SK-N-DZ (cell line): ENCODE data around the gene DIAPH2.

Source experiments
- DNase-seq: peaks from one replicate; pipeline ENCODE4 v3.0.0-alpha.2; 2015; ENCODE audit warnings: low spot score

The DIAPH2 gene

GRCh38 chrX:97563531-97564133 is 879.0 kb downstream of the DIAPH2 start:
- no peak for DNase-seq

DNA sequence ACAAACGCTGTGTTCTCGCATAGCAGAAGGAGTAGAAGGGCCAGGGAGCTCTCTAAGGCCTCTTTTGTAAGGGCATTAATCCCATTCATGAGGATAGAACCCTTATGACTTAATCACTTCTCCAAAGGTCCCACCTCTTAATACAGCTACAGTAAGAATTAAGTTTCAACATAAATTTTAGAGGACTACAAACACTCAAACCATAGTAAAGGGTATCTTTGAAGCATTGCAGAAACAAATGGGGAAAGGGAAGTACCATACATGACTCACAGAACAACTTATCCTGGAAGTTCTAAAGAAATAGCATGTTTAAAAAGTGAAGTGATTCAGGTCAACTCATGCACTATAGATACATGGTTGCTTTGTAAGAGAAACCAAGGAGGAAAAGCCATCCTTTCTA is 879.9 kb downstream of the DIAPH2 start:
- DNase-seq, result no peak

GRCh38 chrX:97587171-97587570 is 902.5 kb downstream of the DIAPH2 start:
- no peak for DNase-seq

GRCh38 chrX:97594646-97595224 is 910.1 kb downstream of the DIAPH2 start:
- no peak for DNase-seq

DNA sequence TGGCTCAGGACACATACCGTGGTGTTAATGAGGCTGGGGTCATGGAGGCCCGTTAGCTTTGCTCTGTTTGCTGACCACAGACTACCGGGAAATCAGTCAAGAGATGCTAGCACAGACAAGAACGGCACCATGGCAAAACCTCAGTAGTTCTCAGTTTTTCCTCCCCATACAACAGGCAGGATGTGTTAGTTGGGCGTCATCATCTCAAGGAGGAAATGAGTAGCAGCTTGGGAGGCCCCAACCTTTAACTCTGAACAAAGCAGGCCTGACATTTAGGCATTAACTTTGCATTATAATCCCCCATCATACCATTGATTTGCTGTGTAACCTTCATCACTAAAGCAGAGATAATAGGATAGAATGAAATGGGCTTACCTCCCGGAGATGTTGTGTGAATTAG is 913.3 kb downstream of the DIAPH2 start:
- DNase-seq, result no peak

DNA sequence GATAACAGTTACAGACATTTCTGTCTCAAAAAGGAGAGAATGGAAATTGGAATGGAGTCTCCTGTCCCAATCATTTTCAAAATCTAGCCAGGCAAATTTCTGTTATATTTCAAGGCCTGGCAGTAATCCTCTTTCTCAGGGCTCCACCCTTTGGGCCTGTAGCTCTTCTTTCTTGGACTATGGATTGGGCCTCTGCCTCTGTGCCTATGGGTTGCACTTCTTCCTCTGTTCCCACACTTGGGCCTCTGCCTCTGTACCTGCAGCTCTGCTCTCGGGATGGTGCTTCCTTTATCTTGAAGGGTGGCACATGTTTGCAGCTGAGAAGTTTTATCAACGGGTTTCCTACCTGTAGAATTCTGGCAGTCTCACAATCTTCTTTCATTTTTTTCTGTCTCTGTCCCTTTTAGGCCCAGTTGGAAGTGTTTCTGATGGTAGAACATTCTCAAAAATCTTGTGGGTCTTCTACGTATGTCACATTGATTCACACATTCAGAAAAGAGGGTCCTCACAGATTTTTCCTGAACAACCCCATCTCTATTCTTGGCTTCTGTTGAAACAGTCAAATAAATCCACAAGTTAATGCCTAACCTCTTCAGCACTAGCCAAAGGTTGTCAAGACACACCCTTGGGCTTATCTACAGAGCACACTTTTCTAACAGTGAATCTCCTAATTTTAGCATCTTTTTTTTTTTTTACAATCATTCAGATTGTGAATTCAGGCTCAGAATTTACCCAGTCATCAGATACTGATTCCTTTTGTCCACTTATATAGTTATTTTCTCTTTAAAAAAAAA is 918.0 kb downstream of the DIAPH2 start:
- DNase-seq, result no peak

- DNase-seq, result no peak
Observed at GRCh38 chrX:97605271-97605670, 920.6 kb downstream of the DIAPH2 start.

DNA sequence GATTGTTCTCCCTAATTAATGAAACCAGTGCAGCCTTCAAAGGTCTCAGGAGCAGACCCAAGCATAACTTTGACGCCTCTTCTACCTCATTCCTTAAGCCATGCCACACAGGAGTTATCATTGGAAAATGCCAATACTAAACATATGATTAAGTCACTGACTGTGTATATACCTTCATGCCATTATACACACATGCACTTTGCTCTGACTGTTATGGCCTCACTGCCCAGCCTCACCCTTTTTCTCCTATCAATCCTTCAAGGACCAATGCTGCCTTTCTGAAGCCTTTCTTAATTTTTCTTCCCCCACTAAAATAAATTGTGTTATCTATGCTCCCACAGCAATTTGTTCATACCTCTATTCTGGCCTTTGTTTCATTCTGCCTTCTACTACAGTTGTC is 924.7 kb downstream of the DIAPH2 start:
- DNase-seq, result no peak

DNA sequence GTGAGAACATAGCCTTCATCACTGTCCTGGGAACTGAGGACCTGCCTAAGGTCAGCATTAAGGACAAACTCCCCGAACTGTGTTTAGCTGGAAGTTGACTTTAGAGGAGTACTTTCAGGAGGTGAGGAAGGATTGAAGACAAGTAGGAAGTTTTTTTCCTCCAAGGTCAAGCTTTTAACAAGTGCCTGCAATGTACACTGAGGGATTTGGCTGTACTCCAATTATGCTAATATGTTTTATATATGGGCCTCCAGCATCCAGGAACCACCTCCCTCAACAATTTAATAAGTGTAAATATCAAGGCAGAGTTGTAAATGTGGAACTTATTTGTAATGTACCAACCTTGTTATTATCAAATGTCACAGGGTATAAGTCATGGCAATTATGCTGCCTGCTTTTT is 925.3 kb downstream of the DIAPH2 start:
- DNase-seq, result no peak

- no peak for DNase-seq
Observed at GRCh38 chrX:97616883-97617530, 932.4 kb downstream of the DIAPH2 start.

DNA sequence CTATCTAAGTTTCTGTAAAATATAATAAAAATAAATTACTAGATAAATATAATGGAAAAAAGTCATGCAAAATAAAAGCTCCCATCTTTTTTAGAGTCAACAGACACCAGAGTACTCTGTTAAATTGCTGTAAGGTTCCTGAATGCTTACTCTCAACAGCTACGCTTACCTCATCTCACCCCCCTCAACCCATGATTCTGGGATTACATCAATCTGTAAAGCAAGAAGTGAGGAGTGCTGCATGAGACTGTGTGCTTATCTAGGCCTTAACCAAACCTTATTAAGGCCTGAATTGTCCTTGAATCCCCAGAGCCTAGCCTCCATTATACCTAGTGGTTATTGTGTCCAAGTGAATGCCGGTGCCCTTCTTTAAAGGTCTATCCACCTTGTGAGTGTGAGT is 934.9 kb downstream of the DIAPH2 start:
- DNase-seq, result no peak

- DNase-seq, result no peak
Observed at GRCh38 chrX:97622111-97622510, 937.5 kb downstream of the DIAPH2 start.

GRCh38 chrX:97628326-97628725 is 943.7 kb downstream of the DIAPH2 start:
- DNase-seq, result no peak

DNA sequence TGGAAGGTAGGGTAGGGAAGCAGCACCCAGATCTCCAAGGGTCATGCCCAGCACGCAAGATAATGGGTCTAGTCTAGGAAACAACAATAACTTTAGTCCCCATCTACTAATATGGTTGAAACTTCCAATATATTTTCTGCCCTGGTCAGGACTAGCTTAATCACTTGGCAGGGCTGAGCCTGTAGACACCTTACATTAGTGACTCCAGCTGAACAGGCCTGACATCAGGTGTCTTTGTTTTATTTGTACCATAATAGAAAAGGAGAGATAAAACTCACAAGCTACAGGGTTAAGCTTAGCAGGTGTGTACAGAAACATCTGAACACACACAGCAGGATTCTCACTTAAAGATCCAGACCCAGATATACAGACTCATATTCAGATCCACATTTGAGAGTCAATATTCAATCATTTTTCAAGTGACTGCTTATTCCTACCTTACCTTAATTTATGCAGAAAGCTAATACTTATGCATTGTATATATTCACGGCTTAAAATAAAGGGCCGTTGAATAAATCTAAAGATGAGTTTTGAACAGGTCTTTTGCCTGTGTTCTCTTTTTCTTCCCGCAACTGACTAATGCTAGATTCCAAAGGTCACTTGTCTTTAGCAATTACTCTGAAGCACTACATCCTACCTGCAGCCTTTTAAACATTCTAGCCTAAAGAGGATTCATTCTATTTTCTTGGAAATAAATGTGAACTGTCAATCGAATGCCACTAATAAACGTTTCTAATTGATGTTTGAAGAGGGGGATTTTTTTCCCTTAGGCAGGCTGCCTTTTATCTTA is 944.4 kb downstream of the DIAPH2 start:
- DNase-seq, result peak; percentile 29

GRCh38 chrX:97629597-97629985 is 944.9 kb downstream of the DIAPH2 start:
- DNase-seq, result no peak

DNA sequence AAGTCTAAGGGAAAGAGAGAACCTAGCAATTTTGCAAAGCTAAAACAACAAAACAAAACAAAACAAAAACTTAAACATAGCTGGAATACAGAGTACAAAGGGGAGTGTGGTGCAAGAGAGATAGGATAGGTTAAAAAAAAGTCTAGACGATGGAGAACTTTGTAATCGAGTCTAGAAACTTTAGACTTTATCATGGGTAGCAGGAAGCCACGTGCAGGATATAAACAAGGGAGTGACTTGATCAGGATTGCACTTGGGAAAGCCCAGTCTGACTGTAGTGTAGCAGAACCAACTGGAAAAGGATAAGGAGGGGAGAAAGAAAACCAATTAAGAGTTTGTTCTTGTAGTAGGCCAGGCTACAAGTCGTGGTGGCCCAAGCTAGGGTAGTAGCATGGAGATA is 949.2 kb downstream of the DIAPH2 start:
- no peak for DNase-seq

GRCh38 chrX:97636473-97637140 is 952.0 kb downstream of the DIAPH2 start:
- DNase-seq, result no peak

- DNase-seq, result no peak
Observed at GRCh38 chrX:97637289-97637688, 952.6 kb downstream of the DIAPH2 start.

GRCh38 chrX:97638621-97639020 is 954.0 kb downstream of the DIAPH2 start:
- DNase-seq, result no peak

- DNase-seq, result peak; percentile 44
Observed at GRCh38 chrX:97639526-97639925, 954.9 kb downstream of the DIAPH2 start.
